HepG2 (cell line): ENCODE results near the gene GNGT2. TPM values are rescaled to one million over a fixed set of nuclear protein-coding genes. Genes with fewer than 3 reads are reported as not detected.
A peak's percentile ranks its signal among the peaks of the same experiment; 100 is the strongest.

ENCODE experiments used
- ARNTL ChIP-seq: sonication (generic); formaldehyde crosslinking; IDR thresholded peaks from 2 replicates; pipeline ENCODE4 v1.4.0; 2020; ENCODE audit warnings: mild to moderate bottlenecking, missing genetic modification reagents
- ATF4 ChIP-seq, 2 experiments: fragments of 450-650 bp in 1 of 2; sonication (generic) in 1 of 2; formaldehyde crosslinking; IDR thresholded peaks; 2 replicates each; pipeline versions ENCODE4 v1.5.0 to v1.8.0; 2020 to 2022; ENCODE audit warnings: mild to moderate bottlenecking in 1 of 2, missing genetic modification reagents in 1 of 2
- DNMT1 ChIP-seq: sonication (generic); formaldehyde crosslinking; IDR thresholded peaks from 2 replicates; pipeline ENCODE4 v1.5.1; 2020; ENCODE audit warnings: mild to moderate bottlenecking, missing genetic modification reagents
- FOSL1 ChIP-seq: sonication (generic); formaldehyde crosslinking; IDR thresholded peaks from 2 replicates; pipeline ENCODE4 v1.9.0; 2021; ENCODE audit warnings: missing genetic modification reagents, borderline replicate concordance
- GMEB2 ChIP-seq: IDR thresholded peaks from 2 replicates; pipeline ENCODE4 v1.6.1; 2016; ENCODE audit warnings: missing biosample characterization, missing genetic modification reagents, low read depth
- HMG20B ChIP-seq: conservative IDR thresholded peaks from 2 replicates; pipeline ENCODE4 v1.6.1; 2016; ENCODE audit warnings: missing genetic modification reagents, missing compliant biosample characterization
- KLF13 ChIP-seq: sonication (generic); formaldehyde crosslinking; IDR thresholded peaks from 2 replicates; pipeline ENCODE4 v1.4.0; 2020; ENCODE audit warnings: mild to moderate bottlenecking, missing genetic modification reagents
- MEIS1 ChIP-seq: sonication (generic); formaldehyde crosslinking; IDR thresholded peaks from 2 replicates; pipeline ENCODE4 v1.9.0; 2021; ENCODE audit warnings: mild to moderate bottlenecking, missing genetic modification reagents, moderate library complexity, borderline replicate concordance
- PHF8 ChIP-seq: sonication (generic); formaldehyde crosslinking; IDR thresholded peaks from 2 replicates; pipeline ENCODE4 v1.5.0; 2020; ENCODE audit warnings: missing genetic modification reagents
- SCMH1 ChIP-seq: sonication (generic); formaldehyde crosslinking; IDR thresholded peaks from 2 replicates; pipeline ENCODE4 v1.9.0; 2021; ENCODE audit warnings: missing genetic modification reagents, mild to moderate bottlenecking, borderline replicate concordance
- SMYD3 ChIP-seq: sonication (generic); formaldehyde crosslinking; IDR thresholded peaks from 2 replicates; pipeline ENCODE4 v1.8.1; 2023; ENCODE audit warnings: mild to moderate bottlenecking, missing genetic modification reagents
- TEF ChIP-seq: sonication (generic); formaldehyde crosslinking; IDR thresholded peaks from 2 replicates; pipeline ENCODE4 v1.5.0; 2020; ENCODE audit warnings: missing genetic modification reagents
- TFDP1 ChIP-seq: IDR thresholded peaks from 2 replicates; pipeline ENCODE4 v1.6.1; 2016; ENCODE audit warnings: missing compliant biosample characterization, missing genetic modification reagents, borderline replicate concordance
- TSC22D2 ChIP-seq: sonication (generic); formaldehyde crosslinking; IDR thresholded peaks from 2 replicates; pipeline ENCODE4 v1.5.1; 2020; ENCODE audit warnings: missing genetic modification reagents, mild to moderate bottlenecking, borderline replicate concordance
- ZBTB26 ChIP-seq: IDR thresholded peaks from 2 replicates; pipeline ENCODE4 v1.6.1; 2016; ENCODE audit warnings: missing compliant biosample characterization, missing genetic modification reagents, borderline replicate concordance
- ZBTB38 ChIP-seq: sonication (generic); formaldehyde crosslinking; IDR thresholded peaks from 2 replicates; pipeline ENCODE4 v1.5.1; 2020; ENCODE audit warnings: mild to moderate bottlenecking, missing genetic modification reagents
- ZNF235 ChIP-seq: sonication (generic); formaldehyde crosslinking; IDR thresholded peaks from 2 replicates; pipeline ENCODE4 v1.8.1; 2023; ENCODE audit warnings: mild to moderate bottlenecking, missing genetic modification reagents, borderline replicate concordance
- ZNF264 ChIP-seq: sonication (generic); formaldehyde crosslinking; IDR thresholded peaks from 2 replicates; pipeline ENCODE4 v1.4.0; 2020; ENCODE audit warnings: missing genetic modification reagents
- ZNF513 ChIP-seq: sonication (generic); formaldehyde crosslinking; conservative IDR thresholded peaks from 2 replicates; pipeline ENCODE4 v1.5.0; 2020; ENCODE audit warnings: missing genetic modification reagents
- ZNF709 ChIP-seq: sonication (generic); formaldehyde crosslinking; IDR thresholded peaks from 2 replicates; pipeline ENCODE4 v1.5.0; 2020; ENCODE audit warnings: mild to moderate bottlenecking, missing genetic modification reagents
- ZNF773 ChIP-seq: sonication (generic); formaldehyde crosslinking; IDR thresholded peaks from 2 replicates; pipeline ENCODE4 v1.4.0; 2020; ENCODE audit warnings: missing genetic modification reagents, borderline replicate concordance
- ZSCAN31 ChIP-seq: sonication (generic); formaldehyde crosslinking; IDR thresholded peaks from 2 replicates; pipeline ENCODE4 v1.5.0; 2020; ENCODE audit warnings: low read depth, mild to moderate bottlenecking, missing genetic modification reagents
- polyA plus RNA-seq, 8 experiments: library from polyadenylated mRNA; depleted of rRNA in 3 of 8; stranded (reverse) in 7 of 8; unstranded in 1 of 8; fragments of >200 nt; fragmentation: Illumina TruSeq in 4 of 8; extraction: Trizol in 4 of 8; gene quantifications; 2 replicates each; pipeline versions ENCODE4 v1.2.1 to v1.2.3, GENCODE V29; 2011 to 2016; ENCODE audit warnings: low read depth in 4 of 8, missing spikeins in 1 of 8, mixed read lengths in 1 of 8; ENCODE audit not compliant: insufficient read depth in 1 of 8
- total RNA-seq, 5 experiments: library from RNA; depleted of rRNA; stranded (reverse); fragments of >200 nt; fragmentation: Illumina TruSeq; extraction: Trizol; gene quantifications; 2 replicates each; pipeline ENCODE4 v1.2.3, GENCODE V29; 2016; ENCODE audit warnings: low read depth in 1 of 5

Gene GNGT2
- total and polyA plus RNA-seq, 2 of the 13 experiments (the other 11 are each of a cell fraction or from before 2014, with no cell fraction given) = not detected

GRCh38 chr17:49191917-49192741 is 18.2 kb downstream of the GNGT2 start (continued):
- TF ChIP-seq TEF = peak; percentile 86; the same call in 1 of the 2 replicates
- TF ChIP-seq ZBTB26 (CRISPR knock-in tag) = peak; percentile 67
- TF ChIP-seq GMEB2 = peak; percentile 45; the same call in 1 of the 2 replicates
- peak; percentile 43 for TF ChIP-seq ZBTB38 (CRISPR knock-in tag)
- TF ChIP-seq ARNTL (CRISPR knock-in tag) = peak; percentile 77
- no peak for TF ChIP-seq MEIS1 (CRISPR knock-in tag)
- peak; percentile 71 for TF ChIP-seq PHF8 (CRISPR knock-in tag)
- TF ChIP-seq TSC22D2 (CRISPR knock-in tag) = peak; percentile 90; the same call in 1 of the 2 replicates
- peak; percentile 57; the same call in 1 of the 2 replicates for TF ChIP-seq HMG20B (CRISPR knock-in tag)
- peak; percentile 79 for TF ChIP-seq SMYD3
- TF ChIP-seq ZSCAN31 (CRISPR knock-in tag) = peak; percentile 66; the same call in 1 of the 2 replicates
- TF ChIP-seq ATF4 (CRISPR knock-in tag; IDR thresholded peaks at IDR 0.05) = no peak
- peak; percentile 87 for TF ChIP-seq ZNF235 (CRISPR knock-in tag)
- TF ChIP-seq FOSL1 (CRISPR knock-in tag) = no peak
- TF ChIP-seq SCMH1 = no peak
- TF ChIP-seq ZNF709 (CRISPR knock-in tag) = peak; percentile 81
- peak; percentile 97 for TF ChIP-seq TFDP1 (CRISPR knock-in tag)
- TF ChIP-seq DNMT1 = no peak
- 0 out of 2 replicates have a peak, but pooled peaks have one; percentile 22 for TF ChIP-seq KLF13
- TF ChIP-seq ZNF773 = peak; percentile 84; the same call in 1 of the 2 replicates
- peak; percentile 68 for TF ChIP-seq ZNF264 (CRISPR knock-in tag)
- TF ChIP-seq ZNF513 (CRISPR knock-in tag) = peak; percentile 90; the same call in 1 of the 2 replicates
